Hepatocyte (in vitro differentiated cells): ENCODE data around the gene HCRT.

Experiments
- EZH2 ChIP-seq: fragments of 200-600 bp; sonication (generic); IDR thresholded peaks from 2 replicates; pipeline ENCODE4 v1.6.1; 2016; ENCODE audit warnings: antibody characterized with exemption, mild to moderate bottlenecking, borderline replicate concordance
- TF ChIP-seq, protein P1 (sequence below): fragments of 200-600 bp; sonication (generic); IDR thresholded peaks from 2 replicates; pipeline ENCODE4 v1.5.1; 2016; ENCODE audit warnings: antibody characterized with exemption, mild to moderate bottlenecking; ENCODE audit not compliant: poor library complexity

DNA sequence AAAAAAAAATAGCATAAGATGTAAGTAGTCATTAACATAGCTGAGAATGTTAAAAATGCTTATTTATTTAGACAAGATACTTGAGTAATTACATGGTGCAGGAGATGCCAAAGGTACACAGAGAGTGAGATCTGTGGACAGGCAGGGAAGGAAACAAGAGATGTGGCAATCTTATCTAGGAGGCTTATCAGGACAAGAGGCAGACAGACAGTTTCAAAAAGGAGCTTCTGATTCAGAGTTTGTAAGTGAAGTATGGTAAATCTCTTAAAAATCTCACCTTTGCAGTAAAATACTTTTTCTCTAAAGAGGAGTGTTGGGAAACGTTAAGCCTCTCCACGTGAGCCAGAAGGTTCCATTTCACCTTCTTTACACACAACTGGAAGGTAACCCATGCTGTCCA, 28.9 kb upstream of the HCRT start:
- TF ChIP-seq, protein P1, sequence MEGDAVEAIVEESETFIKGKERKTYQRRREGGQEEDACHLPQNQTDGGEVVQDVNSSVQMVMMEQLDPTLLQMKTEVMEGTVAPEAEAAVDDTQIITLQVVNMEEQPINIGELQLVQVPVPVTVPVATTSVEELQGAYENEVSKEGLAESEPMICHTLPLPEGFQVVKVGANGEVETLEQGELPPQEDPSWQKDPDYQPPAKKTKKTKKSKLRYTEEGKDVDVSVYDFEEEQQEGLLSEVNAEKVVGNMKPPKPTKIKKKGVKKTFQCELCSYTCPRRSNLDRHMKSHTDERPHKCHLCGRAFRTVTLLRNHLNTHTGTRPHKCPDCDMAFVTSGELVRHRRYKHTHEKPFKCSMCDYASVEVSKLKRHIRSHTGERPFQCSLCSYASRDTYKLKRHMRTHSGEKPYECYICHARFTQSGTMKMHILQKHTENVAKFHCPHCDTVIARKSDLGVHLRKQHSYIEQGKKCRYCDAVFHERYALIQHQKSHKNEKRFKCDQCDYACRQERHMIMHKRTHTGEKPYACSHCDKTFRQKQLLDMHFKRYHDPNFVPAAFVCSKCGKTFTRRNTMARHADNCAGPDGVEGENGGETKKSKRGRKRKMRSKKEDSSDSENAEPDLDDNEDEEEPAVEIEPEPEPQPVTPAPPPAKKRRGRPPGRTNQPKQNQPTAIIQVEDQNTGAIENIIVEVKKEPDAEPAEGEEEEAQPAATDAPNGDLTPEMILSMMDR, result no peak
- no peak for TF ChIP-seq EZH2
